ENCODE data around the gene HLA-DQB2.

DNA sequence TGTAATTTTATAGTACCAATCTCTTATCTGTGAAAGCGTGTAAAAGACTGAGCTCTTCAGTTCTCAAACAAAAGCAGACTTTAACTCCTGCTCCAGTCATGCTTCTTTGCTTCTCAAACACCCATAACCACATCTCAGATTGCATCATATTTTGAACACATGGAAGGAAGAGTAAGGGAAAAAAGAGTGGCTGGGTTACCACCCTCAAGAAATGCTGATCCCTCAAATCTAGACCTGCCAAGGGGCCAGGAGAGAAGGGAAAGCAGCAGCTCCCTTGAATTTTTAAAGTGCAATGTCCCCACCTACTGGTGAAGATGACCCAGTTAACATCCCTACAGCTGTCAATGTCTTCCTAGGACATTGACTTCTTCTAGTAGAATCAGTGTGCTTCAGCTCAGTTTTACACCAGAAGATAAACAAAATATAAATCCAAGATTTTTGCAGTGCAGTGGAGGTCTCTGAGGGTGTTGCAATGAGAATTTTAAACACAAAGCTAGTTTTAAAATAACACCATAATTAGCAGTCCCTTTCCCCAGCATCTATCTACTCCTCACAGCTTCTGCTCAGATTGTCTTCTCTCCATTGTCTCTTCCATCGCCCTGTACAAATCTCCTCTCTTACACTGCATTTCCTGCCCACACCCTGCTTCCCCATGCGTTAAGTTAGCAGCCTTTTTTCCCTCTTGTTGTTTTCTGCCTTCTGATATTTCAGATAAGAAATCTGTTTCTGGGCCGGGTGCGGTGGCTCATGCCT, 22.6 kb upstream of the HLA-DQB2 start:
- TF ChIP-seq, protein P1, sequence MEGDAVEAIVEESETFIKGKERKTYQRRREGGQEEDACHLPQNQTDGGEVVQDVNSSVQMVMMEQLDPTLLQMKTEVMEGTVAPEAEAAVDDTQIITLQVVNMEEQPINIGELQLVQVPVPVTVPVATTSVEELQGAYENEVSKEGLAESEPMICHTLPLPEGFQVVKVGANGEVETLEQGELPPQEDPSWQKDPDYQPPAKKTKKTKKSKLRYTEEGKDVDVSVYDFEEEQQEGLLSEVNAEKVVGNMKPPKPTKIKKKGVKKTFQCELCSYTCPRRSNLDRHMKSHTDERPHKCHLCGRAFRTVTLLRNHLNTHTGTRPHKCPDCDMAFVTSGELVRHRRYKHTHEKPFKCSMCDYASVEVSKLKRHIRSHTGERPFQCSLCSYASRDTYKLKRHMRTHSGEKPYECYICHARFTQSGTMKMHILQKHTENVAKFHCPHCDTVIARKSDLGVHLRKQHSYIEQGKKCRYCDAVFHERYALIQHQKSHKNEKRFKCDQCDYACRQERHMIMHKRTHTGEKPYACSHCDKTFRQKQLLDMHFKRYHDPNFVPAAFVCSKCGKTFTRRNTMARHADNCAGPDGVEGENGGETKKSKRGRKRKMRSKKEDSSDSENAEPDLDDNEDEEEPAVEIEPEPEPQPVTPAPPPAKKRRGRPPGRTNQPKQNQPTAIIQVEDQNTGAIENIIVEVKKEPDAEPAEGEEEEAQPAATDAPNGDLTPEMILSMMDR (IDR thresholded peaks at IDR 0.05), result peak; percentile 51 to 59
- TF ChIP-seq POLR2A (IDR thresholded peaks at IDR 0.05), result no peak
- no peak for TF ChIP-seq POLR2AphosphoS5 (IDR thresholded peaks at IDR 0.05)
